GM18868 (cell line): Measurements from ENCODE around the gene UBE2K.
"Not testable (repeated sequence)": the region's sequence is repeated elsewhere in the genome, so short reads cannot be mapped to it uniquely, and the experiment has no call there.

Source experiments
- ATAC-seq: cut with Tn5 transposase; IDR thresholded peaks from one replicate; pipeline ENCODE4 v1.9.1; 2021; ENCODE audit warnings: mild to moderate bottlenecking, moderate library complexity; ENCODE audit not compliant: unreplicated experiment

The UBE2K gene, protein sequence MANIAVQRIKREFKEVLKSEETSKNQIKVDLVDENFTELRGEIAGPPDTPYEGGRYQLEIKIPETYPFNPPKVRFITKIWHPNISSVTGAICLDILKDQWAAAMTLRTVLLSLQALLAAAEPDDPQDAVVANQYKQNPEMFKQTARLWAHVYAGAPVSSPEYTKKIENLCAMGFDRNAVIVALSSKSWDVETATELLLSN

DNA sequence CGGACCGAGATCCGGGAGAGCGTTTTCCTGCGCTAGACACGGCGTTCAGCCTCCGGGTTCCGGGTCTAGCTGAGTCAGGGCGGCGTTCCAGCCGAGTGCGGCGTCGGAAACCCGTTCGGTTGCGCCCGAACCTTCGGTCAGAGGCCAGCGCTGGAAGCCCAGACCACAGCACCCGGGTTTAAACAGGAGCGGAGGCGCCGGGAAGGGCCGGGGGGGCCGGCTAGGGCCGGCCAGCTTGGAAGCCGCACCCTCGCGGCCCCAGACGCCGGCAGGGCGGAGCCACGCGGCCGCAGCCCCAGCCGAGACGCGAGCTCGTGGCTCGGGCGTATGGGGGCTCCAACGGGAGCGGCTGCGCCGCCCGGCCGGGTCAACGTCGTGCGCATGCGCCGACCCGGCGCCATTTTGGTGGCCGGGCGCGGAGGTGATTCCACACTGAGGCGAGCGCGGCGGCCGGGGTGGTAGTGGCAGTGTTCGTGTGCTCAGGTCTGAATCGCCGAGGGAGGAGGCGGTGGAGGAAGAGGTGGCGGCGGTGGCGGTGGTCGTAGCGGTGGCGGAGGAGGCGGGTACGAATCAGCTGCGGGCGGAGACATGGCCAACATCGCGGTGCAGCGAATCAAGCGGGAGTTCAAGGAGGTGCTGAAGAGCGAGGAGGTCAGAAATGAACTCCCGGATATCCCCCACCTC is at the start of gene UBE2K:
UBE2K (plus strand) TSS at position 397 of the 684 bp plus-strand sequence; CDS start at position 589, 192 bp downstream.
- ATAC-seq: peak; percentile 89

DNA sequence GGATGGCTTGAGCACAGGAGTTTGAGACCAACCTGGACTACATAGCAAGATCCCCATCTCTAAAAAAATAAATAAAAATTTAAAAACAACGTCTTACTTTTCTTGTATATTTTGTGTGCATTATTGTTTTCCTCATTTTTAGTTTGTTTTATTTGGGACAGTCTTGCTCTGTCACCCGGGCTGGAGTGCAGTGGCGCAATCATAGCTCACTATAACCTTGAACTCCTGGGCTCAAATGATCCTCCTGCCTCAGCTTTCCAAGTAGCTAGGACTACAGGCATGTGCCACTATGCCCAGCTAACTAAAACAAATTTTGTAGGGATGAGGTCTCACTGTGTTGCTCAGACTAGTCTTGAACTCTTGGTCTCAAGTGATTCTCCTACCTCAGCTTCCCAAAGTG is 49.7 kb upstream of the UBE2K start:
- no peak for ATAC-seq

DNA sequence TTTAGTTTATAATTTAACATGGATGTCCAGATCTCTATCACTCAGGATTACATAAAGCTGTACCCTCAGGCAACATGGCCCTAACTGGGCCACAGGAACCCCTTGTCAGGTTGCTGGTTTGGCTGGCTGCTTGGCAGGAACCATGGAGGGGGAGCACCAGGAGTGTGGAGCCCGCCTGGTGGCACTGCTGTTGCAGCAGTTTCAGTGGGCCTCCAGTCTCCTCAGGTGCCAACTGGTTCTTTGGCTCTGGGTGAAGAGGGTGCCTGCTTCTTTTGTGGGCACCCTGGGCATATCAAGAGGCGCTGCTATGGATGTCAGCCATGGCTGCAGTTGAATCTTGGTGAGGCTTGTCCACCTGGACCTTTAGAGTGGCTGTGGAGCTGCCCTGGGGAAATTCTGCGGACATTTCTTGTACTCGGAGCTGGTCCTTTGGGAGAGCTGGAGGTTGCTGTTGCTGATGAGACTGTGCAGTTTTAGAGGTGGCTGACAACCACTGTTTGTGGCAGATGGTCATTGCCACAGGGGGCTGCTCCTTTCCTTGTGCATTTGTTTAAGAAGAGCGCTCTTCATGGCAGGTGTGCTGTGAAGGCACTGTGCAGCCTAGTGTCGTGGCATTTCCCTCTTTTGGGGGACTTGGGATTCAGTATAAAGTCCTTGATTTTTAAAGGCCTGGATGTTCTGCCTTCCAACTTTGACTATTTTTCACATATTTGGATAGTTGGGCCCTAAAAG is 48.9 kb upstream of the UBE2K start:
- ATAC-seq: no peak

DNA sequence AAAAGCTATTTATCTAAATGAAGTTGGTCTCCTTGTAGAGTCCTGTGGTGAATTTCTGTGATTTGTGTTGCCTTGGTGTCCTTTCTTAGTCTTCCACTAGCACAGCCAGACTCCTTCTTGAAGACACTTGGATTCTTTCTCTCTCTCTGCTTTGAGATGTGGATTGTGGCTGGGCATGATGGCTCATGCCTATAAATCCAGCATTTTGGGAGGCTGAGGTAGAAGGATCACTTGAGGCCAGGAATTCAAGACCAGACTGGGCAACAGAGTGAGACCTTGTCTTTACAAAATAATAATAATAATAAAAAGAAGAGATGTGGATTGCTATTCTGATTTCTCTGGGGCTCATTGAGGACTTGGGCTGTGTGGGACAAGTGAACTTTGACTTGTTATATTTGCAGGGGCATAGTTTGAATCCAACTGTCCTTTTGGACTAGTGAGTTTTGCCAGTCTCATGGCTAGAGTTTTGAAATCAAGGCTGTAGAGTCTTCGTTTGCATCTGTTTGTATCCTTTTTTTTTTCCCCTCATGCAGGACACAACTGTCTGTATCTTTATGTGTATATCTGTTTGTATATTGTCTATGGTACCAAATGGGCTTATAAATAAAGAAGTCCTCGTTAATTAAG is 48.2 kb upstream of the UBE2K start:
- ATAC-seq: no peak

DNA sequence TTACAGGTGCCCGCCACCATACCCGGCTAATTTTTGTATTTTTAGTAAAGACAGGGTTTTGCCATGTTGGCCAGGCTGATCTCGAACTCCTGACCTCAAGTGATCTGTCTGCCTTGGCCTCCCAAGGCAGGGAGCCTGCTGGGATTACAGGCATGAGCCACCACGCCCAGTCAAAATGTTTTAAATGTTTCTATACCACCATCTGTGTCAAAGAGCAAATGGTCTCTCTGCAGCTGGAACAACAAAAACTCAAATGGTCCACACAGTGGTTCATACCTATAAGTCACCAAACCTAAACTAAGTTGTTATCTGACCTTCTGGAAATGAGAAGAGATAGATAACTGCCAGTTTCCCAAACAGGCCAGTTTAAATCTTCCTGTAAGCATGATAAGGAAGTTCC is 46.4 kb upstream of the UBE2K start:
- ATAC-seq: not testable (repeated sequence)

DNA sequence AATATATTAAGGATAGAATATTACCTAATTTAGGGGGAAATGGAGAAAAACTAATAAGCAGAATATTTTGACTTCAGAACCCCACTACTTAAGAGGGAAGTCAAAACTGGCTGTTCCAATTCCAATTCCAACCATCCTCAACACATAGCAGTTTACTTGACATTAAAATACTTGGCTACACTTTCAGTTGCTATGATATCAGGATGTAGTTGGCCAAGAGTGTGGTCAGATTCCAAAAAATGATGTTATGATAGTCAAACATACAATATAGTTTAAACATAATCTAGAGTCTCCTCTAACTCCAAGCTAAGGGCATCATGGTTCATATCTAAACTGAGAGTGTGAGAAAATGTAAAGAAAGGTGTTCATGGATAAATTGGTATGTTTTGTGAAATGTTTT is 42.7 kb upstream of the UBE2K start:
- no peak for ATAC-seq

DNA sequence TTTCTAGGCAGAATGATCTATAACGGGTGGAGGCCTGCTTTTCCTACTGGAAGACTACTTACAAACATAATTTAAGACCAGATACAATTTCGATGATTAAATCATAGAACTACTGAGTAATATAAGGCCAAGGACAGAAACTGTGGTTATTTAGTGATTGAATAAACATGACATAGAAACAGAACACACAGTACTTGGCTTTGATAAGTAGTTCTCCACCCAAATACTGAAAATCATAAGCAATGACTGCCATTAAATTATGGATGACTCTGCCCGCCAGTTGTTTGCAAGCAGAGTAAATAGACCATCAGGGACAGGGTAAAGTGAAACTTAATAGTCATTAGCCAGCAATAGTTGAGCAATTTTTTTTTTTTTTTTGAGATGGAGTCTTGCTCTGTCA is 42.1 kb upstream of the UBE2K start:
- ATAC-seq: peak; percentile 63

DNA sequence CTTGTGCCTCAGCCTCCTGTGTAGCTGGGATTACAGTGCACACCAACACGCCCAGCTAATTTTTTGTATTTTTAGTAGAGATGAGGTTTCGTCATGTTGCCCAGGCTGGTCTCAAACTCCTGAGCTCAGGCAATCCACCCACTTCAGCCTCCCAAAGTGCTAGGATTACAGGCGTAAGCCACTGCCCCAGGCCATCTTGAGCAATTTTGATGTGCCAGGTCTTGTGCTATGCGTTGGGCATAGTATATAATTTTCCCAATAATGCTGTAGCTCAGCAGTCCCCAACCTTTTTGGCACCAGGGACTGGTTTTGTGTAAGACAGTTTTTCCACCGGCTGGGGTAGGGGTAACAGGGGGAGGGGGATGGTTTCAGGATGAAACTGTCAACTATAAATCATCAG is 41.3 kb upstream of the UBE2K start:
- not testable (repeated sequence) for ATAC-seq

DNA sequence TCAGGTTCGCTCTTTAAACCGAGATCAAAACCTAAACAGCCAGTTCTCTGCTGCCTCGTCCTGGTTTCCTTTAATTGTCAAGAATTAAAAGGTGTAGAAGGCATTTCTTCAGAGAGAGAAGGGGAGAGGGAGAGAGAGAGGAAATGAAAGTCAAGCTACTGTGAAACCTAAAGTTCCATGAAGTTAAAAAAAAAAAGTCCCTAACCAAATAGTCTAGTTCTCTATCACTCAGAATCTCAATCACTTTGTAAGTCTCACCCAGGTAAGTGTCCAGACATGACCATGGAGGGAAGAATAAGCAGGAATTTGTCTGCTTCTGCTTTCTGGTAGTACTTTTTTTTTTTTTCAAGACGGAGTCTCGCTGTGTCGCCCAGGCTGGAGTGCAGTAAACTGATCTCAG is 40.5 kb upstream of the UBE2K start:
- ATAC-seq: peak; percentile 84

DNA sequence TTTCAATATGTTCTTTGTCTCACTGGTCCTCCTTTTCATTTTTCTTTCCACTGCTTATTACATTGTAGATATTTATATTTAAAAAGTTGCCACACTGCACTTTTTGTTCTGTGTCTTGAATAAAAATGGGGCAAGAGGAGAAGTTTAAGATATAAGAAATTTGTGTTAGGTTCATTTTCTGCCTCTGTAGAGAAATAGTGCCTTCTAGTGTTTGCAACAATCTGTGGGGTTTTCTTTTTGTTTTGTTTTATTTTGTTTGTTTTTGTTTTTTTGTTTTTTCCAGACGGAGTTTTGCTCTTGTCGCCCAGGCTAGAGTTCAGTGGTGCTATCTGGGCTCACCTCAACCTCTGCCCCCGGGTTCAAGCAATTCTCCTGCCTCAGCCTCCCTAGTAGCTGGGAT is 39.2 kb upstream of the UBE2K start:
- no peak for ATAC-seq

DNA sequence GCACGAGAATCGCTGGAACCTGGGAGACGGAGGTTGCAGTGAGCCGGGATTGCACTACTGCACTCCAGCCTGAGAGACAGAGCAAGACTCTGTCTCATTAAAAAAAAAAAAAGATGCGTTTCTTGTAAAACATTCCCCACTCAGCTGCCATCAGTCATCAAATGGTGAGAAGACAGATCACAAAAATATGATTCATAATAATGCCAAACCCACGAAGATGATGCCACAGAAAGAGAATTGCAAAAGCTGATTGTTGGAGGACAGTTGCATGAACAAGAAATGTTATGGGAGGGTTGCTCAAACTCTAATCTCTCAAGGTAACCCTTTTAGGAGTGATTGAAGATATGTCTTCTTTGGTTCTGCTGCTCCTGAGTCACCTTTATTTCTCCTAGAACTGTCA is 37.9 kb upstream of the UBE2K start:
- no peak for ATAC-seq

DNA sequence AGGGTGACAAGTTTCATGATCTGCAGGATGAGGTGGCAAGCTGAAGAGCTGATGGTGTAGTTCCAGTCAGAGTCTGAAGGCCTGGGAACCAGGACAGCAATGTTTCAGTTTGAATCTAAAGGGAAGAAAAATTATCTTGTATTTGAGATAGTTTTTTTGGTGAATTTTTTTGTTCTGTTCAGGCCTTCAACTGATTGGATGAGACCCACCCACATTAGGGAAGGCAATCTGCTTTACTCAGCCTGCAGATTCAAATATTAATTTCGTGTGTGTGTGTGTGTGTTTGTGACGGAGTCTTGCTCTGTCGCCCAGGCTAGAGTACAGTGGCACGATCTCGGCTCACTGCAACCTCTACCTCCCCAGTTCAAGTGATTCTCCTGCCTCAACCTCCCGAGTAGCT is 37.2 kb upstream of the UBE2K start:
- no peak for ATAC-seq

DNA sequence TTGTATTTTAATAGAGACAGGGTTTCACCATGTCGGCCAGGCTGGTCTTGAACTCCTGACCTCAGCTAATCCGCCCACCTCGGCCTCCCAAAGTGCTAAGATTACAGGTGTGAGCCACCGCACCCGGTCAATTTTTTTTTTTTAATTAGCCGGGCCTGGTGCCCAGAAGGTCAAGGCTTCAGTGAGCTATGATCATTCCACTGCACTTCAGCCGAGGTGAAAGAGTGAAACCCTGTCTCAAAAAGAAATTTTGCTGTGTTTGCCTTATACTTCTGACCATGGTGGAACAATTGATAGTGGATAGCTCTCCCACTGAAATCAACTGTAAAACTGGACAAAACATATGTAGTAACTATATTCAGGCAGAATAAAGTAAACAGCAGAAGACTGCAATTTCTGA is 35.3 kb upstream of the UBE2K start:
- ATAC-seq: no peak

DNA sequence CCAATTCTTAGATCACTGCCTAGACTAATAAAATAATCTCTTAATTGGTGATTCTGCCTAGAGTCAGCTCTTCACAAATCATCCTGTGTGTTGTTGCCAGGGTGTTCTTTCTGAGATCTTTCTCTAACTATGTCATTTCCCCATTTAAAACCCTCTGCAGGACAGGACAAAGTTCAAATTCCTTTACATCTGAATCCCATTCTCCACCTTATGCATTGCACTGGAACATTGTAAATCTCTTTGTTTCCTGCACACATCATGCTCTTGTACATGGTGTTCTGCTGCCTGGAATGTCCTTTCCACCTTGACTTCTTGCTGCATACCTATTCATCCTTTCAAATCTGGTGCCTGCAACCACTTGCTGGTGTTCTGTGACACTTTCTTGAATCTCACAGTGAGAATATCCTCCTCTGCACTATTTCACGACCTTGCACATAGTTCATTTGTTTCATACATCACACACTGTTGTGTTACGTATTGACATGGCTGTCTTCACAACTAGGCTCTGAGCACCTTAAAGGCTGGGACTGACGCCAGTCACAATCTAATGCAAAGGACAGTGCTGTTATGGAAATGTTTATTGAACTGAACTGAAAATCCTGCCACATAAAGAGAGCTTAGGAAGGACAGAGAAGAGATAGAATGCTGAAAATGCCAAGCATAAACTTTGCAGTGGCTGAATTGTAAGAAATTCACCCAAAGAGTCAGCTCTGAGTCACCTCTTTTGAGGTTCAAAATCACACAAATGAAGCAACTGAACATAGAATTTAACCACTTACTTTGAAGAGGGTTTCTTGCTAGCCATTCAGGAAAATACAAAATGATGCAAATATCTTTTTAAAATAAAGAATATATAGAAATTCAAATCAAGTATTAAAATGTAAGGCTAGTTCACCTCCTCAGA is 32.9 kb upstream of the UBE2K start:
- no peak for ATAC-seq

DNA sequence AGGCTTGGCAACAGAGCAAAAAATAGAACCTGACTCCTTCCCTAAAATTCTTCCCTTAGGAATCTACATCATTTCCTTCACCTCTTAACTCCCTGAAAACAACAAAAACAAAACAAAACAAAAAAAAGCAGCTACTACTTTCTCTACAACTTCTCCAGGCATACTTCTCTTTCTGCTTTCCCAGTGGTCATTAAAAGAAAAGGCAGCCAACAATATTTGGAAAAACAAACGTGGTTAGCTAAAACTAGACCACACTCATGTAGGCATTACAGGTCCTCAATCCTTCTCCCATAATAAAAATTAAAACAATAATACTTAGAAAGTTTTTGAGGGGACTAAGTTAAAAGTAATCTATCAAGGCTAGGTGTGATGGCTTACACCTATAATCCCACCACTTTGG is 30.2 kb upstream of the UBE2K start:
- ATAC-seq: no peak

DNA sequence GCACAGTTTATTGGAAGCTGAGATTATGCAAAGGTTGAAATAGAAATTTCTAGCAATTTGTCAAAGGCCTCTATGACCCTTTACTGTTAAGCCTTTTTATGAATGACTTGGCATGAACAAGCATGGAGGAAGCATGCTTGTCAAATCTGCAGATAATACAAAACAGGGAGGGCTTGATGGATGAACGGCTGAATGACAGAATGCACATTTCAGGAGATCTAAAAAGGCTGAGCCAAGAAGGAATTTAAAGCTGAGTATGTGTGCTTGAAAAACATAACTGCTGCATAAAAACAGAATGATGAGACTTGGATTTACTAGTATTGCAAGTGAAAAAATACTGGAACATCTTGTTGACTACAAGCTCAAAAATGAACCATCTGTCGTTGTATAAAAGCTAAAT is 29.0 kb upstream of the UBE2K start:
- no peak for ATAC-seq

DNA sequence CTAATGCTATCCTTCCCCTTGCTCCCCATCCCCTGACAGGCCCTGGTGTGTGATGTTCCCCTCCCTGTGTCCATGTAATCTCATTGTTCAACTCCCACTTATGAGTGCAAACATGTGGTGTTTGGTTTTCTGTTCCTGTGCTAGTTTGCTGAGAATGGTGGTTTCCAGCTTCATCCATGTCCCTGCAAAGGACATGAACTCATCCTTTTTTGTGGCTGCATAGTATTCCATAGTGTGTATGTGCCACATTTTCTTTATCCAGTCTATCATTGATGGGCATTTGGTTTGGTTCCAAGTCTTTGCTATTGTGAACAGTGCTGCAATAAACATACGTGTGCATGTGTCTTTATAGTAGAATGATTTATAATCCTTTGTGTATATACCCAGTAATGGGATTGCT is 27.6 kb upstream of the UBE2K start:
- ATAC-seq: not testable (repeated sequence)

DNA sequence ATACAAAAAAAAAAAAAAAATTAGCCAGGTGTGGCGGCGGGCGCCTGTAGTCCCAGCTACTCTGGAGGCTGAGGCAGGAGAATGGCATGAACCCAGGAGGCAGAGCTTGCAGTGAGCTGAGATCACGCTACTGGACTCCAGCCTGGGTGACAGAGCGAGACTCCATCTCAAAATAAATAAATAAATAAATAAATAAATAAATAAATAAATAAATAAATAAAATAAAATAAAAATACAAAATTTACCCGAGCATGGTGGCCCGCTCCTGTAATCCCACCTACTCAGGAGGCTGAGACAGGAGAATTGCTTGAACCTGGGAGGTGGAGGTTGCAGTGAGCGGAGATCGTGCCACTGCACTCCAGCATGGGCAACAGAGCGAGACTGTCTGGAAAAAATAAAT is 22.3 kb upstream of the UBE2K start:
- ATAC-seq: not testable (repeated sequence)

DNA sequence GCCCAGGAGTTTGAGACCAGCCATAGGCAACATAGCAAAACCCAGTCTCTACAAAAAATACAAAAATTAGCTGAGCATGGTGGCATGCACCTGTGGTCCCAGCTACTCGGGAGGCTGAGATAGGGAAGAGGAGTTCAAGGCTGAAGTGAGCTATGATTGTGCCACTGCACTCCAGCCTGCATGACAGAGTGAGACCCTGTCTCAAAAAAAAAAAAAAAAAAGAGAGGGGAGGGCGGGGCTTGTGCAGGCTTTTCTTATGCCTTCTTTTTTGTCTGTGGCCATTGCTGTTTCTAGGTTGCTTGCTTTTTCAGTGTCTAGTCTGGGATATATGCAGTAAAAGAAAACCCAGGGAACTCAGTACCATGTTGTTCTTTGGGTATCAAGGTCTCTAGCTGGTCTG is 16.9 kb upstream of the UBE2K start:
- not testable (repeated sequence) for ATAC-seq

DNA sequence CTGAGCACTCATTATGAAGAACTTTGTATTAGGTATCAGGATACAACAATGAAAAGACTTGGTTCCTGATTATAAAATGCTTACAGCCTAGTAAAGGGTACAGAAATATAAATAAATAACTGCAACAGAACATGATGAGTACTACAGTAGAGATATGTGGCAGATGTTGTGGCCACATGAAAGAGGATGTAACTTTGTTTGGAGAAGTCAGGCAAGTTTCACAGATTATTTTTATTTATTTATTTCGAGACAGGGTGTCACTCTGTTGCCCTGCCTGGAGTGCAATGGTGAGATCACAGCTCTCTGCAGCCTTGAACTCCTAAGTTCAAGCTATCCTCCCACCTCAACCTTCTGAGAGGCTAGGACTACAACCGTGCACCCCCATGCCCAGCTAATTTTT is 15.8 kb upstream of the UBE2K start:
- peak; percentile 90 for ATAC-seq

DNA sequence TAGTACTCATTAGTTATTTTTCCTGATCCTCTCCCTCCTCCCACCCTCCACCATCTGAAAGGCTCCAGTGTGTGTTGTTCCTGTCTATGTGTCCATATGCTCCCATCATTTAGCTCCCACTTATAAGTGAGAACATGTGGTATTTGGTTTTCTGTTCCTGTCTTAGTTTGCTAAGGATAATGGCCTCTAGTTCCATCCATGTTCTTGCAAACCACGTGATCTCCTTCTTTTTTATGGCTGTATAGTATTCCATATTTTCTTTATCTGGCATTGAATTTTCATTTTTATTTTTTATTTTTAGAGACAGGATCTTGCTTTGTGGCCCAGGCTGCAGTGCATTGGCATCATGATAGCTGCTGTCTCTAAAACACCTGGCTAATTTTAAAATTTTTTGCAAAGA is 11.9 kb upstream of the UBE2K start:
- no peak for ATAC-seq
